ENCODE data around the gene CYB5RL. TPM values are rescaled to one million over a fixed set of nuclear protein-coding genes. Genes with fewer than 3 reads are reported as not detected.

CYB5RL gene
- total and polyA plus RNA-seq, 12 donors = 2.7 to 21.6 (median 10.3) TPM

- Histone ChIP-seq H3K36me3 (replicated peaks in 1 of 2) (peaks cover 0 to 9% of the 10 kb centered on the region in 2 donors), H3K4me3 (no peak overlapping the region), H3K9me3 (replicated peaks in 1 of 3) (no peaks in the 10 kb centered on the region), H3K27me3 (no peaks in the 10 kb centered on the region), H3K27ac (no peak overlapping the region), H3K4me1 (replicated peaks in 1 of 2) (no peaks in the 10 kb centered on the region)
- intact Hi-C loops (cut with DNase I) = no loop called here
- 92 to 95% (median 94%) methylated on average over 5 of the region's 5 CpGs for WGBS, 4 donors
- no peak for TF ChIP-seq POLR2A (IDR thresholded peaks at IDR 0.05)
- TF ChIP-seq CTCF (IDR thresholded peaks at IDR 0.05) = no peak
- DNase-seq = no peak
Observed at GRCh38 chr1:54180701-54181360, 19.0 kb downstream of the CYB5RL start.

- Histone ChIP-seq H3K4me1 (replicated peaks in 1 of 2) (peaks cover 8 to 10% of the 10 kb centered on the region in 2 donors), H3K27me3 (no peaks in the 10 kb centered on the region), H3K9me3 (replicated peaks in 1 of 3) (no peaks in the 10 kb centered on the region), H3K36me3 (replicated peaks in 1 of 2) (peaks cover 0 to 9% of the 10 kb centered on the region in 2 donors), H3K27ac (no peak overlapping the region), H3K4me3 (no peak overlapping the region)
- TF ChIP-seq CTCF (IDR thresholded peaks at IDR 0.05) (no peak), POLR2A (IDR thresholded peaks at IDR 0.05) (no peak)
- intact Hi-C loops (cut with DNase I) = no loop called here
- WGBS, 4 donors = 69 to 88% (median 83%) methylated on average over 5 to 9 of the region's 9 CpGs
- DNase-seq = no peak
Observed at GRCh38 chr1:54178296-54179070, 21.3 kb downstream of the CYB5RL start.

- H3K36me3 ChIP-seq (replicated peaks in 1 of 2) = peaks cover 0 to 9% of the 10 kb centered on the region in 2 donors
- no peaks in the 10 kb centered on the region for H3K9me3 ChIP-seq (replicated peaks in 1 of 3)
- no peak overlapping the region for H3K4me3 ChIP-seq
- 96 to 98% (median 97%) methylated on average over 8 of the region's 8 CpGs for WGBS, 4 donors
- TF ChIP-seq POLR2A (IDR thresholded peaks at IDR 0.05) (no peak), CTCF (IDR thresholded peaks at IDR 0.05) (no peak)
- DNase-seq = no peak
- no peak overlapping the region for H3K27ac ChIP-seq
- peaks cover 15 to 18% of the 10 kb centered on the region in 2 donors for H3K4me1 ChIP-seq (replicated peaks in 1 of 2)
- H3K27me3 ChIP-seq = no peaks in the 10 kb centered on the region
- intact Hi-C loops (cut with DNase I) = no loop called here
Observed at GRCh38 chr1:54177726-54178125, 22.1 kb downstream of the CYB5RL start.

GRCh38 chr1:54176621-54177327, 23.1 kb downstream of the CYB5RL start:
- peaks cover 0 to 9% of the 10 kb centered on the region in 2 donors for H3K36me3 ChIP-seq (replicated peaks in 1 of 2)
- intact Hi-C loops (cut with DNase I) = no loop called here
- no peaks in the 10 kb centered on the region for H3K9me3 ChIP-seq (replicated peaks in 1 of 3)
- no peak overlapping the region for H3K4me3 ChIP-seq
- DNase-seq = no peak
- 95 to 98% (median 95%) methylated on average over 6 of the region's 6 CpGs for WGBS, 4 donors
- H3K27ac ChIP-seq = no peak overlapping the region
- TF ChIP-seq POLR2A (IDR thresholded peaks at IDR 0.05) (no peak), CTCF (IDR thresholded peaks at IDR 0.05) (no peak)
- peaks cover 20 to 23% of the 10 kb centered on the region in 2 donors for H3K4me1 ChIP-seq (replicated peaks in 1 of 2)
- H3K27me3 ChIP-seq = no peaks in the 10 kb centered on the region
